ENCODE measurements around the gene DIAPH3.

Gene DIAPH3

DNA sequence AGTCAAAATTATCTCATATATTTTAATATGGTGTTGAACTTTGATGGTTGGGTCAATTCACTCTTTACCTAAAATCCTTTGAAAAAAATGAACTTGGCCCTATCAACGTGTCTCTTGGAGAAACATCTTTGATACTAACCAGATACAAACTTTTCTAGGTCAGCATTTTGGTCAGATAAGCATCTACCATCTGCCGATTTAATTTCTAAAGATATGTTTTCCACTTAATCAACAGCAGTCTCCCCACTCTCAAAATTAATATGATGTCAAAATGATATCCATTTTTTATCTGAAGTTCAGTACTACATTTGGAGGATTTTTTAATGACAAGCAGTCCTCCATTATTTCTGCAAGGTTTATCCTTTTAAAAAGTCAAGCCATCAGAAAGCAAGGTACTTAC lies 288.8 kb downstream of the DIAPH3 start:
- no peak for DNase-seq (ENCODE audit: low spot score)
- POLR2A ChIA-PET (ENCODE audit: low non-redundant PET), result no interaction called here
- CTCF ChIA-PET, result no interaction called here
- TF ChIP-seq, protein P1, sequence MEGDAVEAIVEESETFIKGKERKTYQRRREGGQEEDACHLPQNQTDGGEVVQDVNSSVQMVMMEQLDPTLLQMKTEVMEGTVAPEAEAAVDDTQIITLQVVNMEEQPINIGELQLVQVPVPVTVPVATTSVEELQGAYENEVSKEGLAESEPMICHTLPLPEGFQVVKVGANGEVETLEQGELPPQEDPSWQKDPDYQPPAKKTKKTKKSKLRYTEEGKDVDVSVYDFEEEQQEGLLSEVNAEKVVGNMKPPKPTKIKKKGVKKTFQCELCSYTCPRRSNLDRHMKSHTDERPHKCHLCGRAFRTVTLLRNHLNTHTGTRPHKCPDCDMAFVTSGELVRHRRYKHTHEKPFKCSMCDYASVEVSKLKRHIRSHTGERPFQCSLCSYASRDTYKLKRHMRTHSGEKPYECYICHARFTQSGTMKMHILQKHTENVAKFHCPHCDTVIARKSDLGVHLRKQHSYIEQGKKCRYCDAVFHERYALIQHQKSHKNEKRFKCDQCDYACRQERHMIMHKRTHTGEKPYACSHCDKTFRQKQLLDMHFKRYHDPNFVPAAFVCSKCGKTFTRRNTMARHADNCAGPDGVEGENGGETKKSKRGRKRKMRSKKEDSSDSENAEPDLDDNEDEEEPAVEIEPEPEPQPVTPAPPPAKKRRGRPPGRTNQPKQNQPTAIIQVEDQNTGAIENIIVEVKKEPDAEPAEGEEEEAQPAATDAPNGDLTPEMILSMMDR (conservative IDR thresholded peaks at IDR 0.05; ENCODE audit: low read depth), result no peak
- H3K27ac ChIP-seq, result no peak overlapping the region

DNA sequence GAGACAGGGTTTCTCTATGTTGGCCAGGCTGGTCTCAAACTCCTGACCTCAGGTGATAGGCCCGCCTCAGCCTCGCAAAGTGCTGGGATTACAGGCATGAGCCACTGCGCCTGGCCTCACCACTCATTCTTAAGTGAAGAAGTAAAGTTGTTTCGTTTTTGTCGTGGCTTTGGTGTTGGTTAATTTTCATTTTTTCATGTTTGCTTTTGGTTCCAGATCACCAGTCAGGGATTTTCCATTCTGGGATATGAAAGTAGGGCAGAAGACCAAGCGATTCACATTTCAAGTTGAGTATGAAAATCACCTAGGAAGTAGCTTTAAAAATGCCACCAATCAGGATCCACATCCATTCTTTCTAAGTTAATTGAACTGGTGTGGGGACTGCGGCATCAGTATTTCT lies 289.9 kb downstream of the DIAPH3 start:
- DNase-seq (ENCODE audit: low spot score), result no peak
- TF ChIP-seq, protein P1 (conservative IDR thresholded peaks at IDR 0.05; ENCODE audit: low read depth), result no peak
- ChIA-PET CTCF (interaction anchor here (0.8 kb wide), 1 partner anchor 19 kb away, joined by 3 read pairs; no protein-coding TSS in a partner anchor), POLR2A (ENCODE audit: low non-redundant PET) (no interaction called here)
- no peak overlapping the region for H3K27ac ChIP-seq

DNA sequence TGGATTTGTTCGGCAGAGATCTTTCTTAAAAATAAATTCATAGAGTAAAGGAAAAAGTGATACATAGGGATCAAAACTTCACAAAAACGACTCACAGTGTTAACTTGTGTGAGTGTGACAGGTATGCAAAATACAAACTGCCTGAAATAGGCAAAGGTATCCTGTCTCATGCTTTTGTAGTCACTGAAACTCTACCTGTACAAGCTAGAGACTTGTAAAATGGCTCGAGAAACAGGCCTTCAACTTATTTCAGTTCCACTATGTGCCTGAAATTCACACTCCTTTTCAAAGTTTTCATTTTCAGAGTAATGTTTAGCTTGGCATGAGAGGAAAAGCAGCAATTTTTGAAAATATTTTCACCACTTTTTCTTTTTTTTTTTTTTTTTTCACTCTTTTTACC lies 290.4 kb downstream of the DIAPH3 start:
- TF ChIP-seq, protein P1 (conservative IDR thresholded peaks at IDR 0.05; ENCODE audit: low read depth), result no peak
- POLR2A ChIA-PET (ENCODE audit: low non-redundant PET), result no interaction called here
- no peak overlapping the region for H3K27ac ChIP-seq
- CTCF ChIA-PET, result no interaction called here
- no peak for DNase-seq (ENCODE audit: low spot score)

DNA sequence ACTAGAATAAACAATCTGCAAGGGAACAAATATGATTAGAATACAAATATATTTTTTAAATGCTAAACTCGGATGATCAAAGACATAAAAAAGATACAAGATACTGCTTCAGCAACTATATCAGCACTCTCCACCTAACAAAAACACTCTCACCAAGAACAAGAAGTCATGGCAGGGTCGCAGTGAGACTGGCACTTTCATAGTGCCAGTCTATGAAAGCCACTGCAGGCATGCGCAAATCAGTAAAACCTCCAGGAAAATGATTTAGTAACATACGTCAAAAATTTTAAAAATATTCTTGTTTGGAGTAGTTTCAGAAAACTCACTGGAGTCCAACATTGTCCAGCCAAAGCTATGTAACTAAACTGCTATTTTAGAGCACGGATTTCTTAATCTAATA lies 295.9 kb downstream of the DIAPH3 start:
- no peak overlapping the region for H3K27ac ChIP-seq
- no peak for DNase-seq (ENCODE audit: low spot score)
- CTCF ChIA-PET, result interaction anchor here (0.6 kb wide), 1 partner anchor 1040 kb away, joined by 8 read pairs; no protein-coding TSS in a partner anchor
- POLR2A ChIA-PET (ENCODE audit: low non-redundant PET), result no interaction called here
- TF ChIP-seq, protein P1 (conservative IDR thresholded peaks at IDR 0.05; ENCODE audit: low read depth), result no peak

DNA sequence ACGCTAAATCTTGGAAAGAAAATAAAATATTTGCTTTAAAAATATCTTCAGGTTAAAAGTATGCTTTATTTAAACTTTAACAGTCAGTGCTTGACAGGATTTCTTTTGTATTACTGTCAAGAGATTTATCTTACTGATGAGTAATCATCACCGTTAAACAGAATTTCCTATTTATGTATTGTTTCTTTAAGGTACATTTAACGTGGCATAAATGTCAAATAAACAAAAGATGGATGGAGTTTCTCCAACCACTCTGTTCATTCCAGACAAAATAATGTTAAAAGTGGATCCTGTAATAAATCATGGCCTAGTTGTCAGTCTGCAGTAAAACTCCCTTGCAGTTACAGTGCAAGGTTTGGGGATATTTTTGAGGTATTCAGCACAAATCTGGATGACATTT lies 298.3 kb downstream of the DIAPH3 start:
- no peak for DNase-seq (ENCODE audit: low spot score)
- ChIA-PET CTCF (no interaction called here), POLR2A (ENCODE audit: low non-redundant PET) (no interaction called here)
- H3K27ac ChIP-seq, result no peak overlapping the region
- TF ChIP-seq, protein P1 (conservative IDR thresholded peaks at IDR 0.05; ENCODE audit: low read depth), result no peak

DNA sequence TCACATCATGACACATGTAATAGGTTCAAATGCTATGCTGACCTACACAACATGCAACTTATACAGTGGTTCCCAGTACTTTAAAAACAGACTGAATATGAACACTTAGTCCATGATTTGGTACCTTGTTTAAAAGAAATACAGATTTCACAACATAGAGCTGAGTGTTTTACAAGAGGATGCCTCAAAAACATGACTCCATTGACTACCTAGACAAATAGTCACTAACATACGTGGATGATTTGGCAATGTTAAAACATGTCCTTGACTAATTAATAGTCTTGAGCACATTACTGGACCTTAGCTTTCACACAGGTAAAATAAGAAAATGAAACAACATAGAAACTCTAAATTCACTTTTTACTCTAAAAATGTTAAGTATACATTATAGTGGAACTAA lies 300.1 kb downstream of the DIAPH3 start:
- POLR2A ChIA-PET (ENCODE audit: low non-redundant PET), result no interaction called here
- no peak for DNase-seq (ENCODE audit: low spot score)
- CTCF ChIA-PET, result interaction anchor here (0.5 kb wide), 1 partner anchor 274 kb away, joined by 3 read pairs; no protein-coding TSS in a partner anchor
- no peak overlapping the region for H3K27ac ChIP-seq
- TF ChIP-seq, protein P1 (conservative IDR thresholded peaks at IDR 0.05; ENCODE audit: low read depth), result no peak

DNA sequence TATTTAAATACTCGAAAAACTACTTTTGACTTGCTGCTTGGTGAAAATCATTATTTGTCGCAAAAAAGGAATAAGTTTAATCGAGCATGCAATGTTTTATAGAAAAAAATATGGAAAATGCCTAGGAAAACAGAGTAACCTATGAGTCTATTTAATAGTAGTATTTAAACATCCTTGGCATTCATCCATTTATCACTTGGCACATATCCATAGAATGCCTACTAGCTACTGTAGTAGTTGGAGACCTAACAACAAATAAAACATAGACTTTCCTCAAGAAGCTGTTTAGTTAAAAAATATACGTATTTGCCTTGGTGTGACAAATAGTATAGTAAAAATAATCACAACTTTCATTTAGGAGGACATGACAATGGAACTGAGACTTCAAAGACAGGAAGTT lies 302.1 kb downstream of the DIAPH3 start:
- DNase-seq (ENCODE audit: low spot score), result no peak
- TF ChIP-seq, protein P1 (conservative IDR thresholded peaks at IDR 0.05; ENCODE audit: low read depth), result no peak
- CTCF ChIA-PET, result no interaction called here
- POLR2A ChIA-PET (ENCODE audit: low non-redundant PET), result no interaction called here
- H3K27ac ChIP-seq, result no peak overlapping the region

All from RWPE1 (cell line).